Vagina (tissue), 2 donors: ENCODE results near the gene LIMK2.
"Not testable (repeated sequence)": the region's sequence is repeated elsewhere in the genome, so short reads cannot be mapped to it uniquely, and the experiment has no call there.

Experiments
- CTCF ChIP-seq, 3 experiments: fragments of 450-650 bp in 2 of 3; fragments of 200-600 bp in 1 of 3; sonication (generic) in 1 of 3; IDR thresholded peaks; one replicate each; pipeline ENCODE4 v1.5.1; 2017 to 2019; ENCODE audit warnings: antibody characterized with exemption in 3 of 3, mild to moderate bottlenecking in 2 of 3, moderate library complexity in 2 of 3
- POLR2A ChIP-seq, 2 donors: fragments of 450-650 bp; IDR thresholded peaks; one replicate each; pipeline ENCODE4 v1.6.1; 2017; ENCODE audit warnings: antibody characterized with exemption in 2 of 2, mild to moderate bottlenecking in 2 of 2, moderate library complexity in 2 of 2
- POLR2AphosphoS5 ChIP-seq, 2 donors: sonication (generic); formaldehyde crosslinking; IDR thresholded peaks; one replicate each; pipeline ENCODE4 v1.9.0; 2017; ENCODE audit warnings: antibody characterized with exemption in 2 of 2, mild to moderate bottlenecking in 2 of 2, low read depth in 1 of 2; ENCODE audit not compliant: insufficient read depth in 1 of 2

GRCh38 chr22:31206460-31206859 lies 5.6 kb upstream of the LIMK2 start:
- TF ChIP-seq POLR2AphosphoS5 (IDR thresholded peaks at IDR 0.05; ENCODE audit: insufficient read depth in 1 of 2, low read depth in 1 of 2); CTCF (IDR thresholded peaks at IDR 0.05); POLR2A (IDR thresholded peaks at IDR 0.05): not testable (repeated sequence)
